Esophagus muscularis mucosa (tissue), 4 donors: ENCODE measurements around the gene RUSF1. TPM values are rescaled to one million over a fixed set of nuclear protein-coding genes. Genes with fewer than 3 reads are reported as not detected.

Experiments
- DNase-seq: peaks from one replicate; pipeline ENCODE4 v3.0.0-alpha.2; 2017; ENCODE audit errors: extremely low spot score
- H3K27ac ChIP-seq, 4 donors: fragments of 200-600 bp; sonication (generic); replicated peaks in 1 of 4; 1 replicate in 3 of 4; 2 replicates in 1 of 4; pipeline ENCODE4 v1.5.1; 2016 to 2019; ENCODE audit warnings: mild to moderate bottlenecking in 1 of 4
- H3K27me3 ChIP-seq, 4 donors: fragments of 200-600 bp; sonication (generic); one replicate each; pipeline versions ENCODE4 v1.5.1 to v1.6.0; 2016 to 2019
- H3K36me3 ChIP-seq, 4 donors: fragments of 200-600 bp; sonication (generic); one replicate each; pipeline ENCODE4 v1.5.1; 2016 to 2019
- H3K4me1 ChIP-seq, 4 donors: fragments of 200-600 bp; sonication (generic); one replicate each; pipeline ENCODE4 v1.5.1; 2016 to 2019
- H3K4me3 ChIP-seq, 4 donors: fragments of 200-600 bp; sonication (generic); 1 replicate in 2 of 4; 2 replicates in 2 of 4; pipeline ENCODE4 v1.5.1; 2016 to 2019; ENCODE audit warnings: mild to moderate bottlenecking in 4 of 4, moderate library complexity in 1 of 4
- H3K9me3 ChIP-seq, 4 donors: fragments of 200-600 bp; sonication (generic); 1 replicate in 3 of 4; 2 replicates in 1 of 4; pipeline ENCODE4 v1.5.1; 2016 to 2019
- CTCF ChIP-seq, 3 experiments: fragments of 200-600 bp in 2 of 3; fragments of 450-650 bp in 1 of 3; sonication (generic) in 2 of 3; IDR thresholded peaks; one replicate each; pipeline ENCODE4 v1.5.1; 2017 to 2019; ENCODE audit warnings: antibody characterized with exemption in 3 of 3, mild to moderate bottlenecking in 2 of 3, moderate library complexity in 1 of 3
- EP300 ChIP-seq: sonication (generic); formaldehyde crosslinking; IDR thresholded peaks from one replicate; pipeline ENCODE4 v1.6.1; 2017; ENCODE audit warnings: antibody characterized with exemption
- POLR2A ChIP-seq: fragments of 450-650 bp; IDR thresholded peaks from one replicate; pipeline ENCODE4 v1.6.1; 2017; ENCODE audit warnings: antibody characterized with exemption, moderate library complexity, mild to moderate bottlenecking, low read depth
- POLR2AphosphoS5 ChIP-seq, 2 donors: sonication (generic); formaldehyde crosslinking; IDR thresholded peaks; one replicate each; pipeline ENCODE4 v1.6.1; 2017; ENCODE audit warnings: antibody characterized with exemption in 2 of 2
- WGBS: methylation state at CpG from one replicate; pipeline ENCODE4 v1.1.5; 2018; 5-methylcytosine and 5-hydroxymethylcytosine counted together
- intact Hi-C: fragments of 100-400 bp; cut with DNase I; formaldehyde crosslinking; loops from one replicate; pipeline ENCODE4 v1.15.1; 2023
- total RNA-seq, 4 donors: library from RNA; depleted of rRNA; stranded (reverse); fragments of >200 nt; gene quantifications; one replicate each; pipeline versions ENCODE4 v1.1.0 to v1.2.1, GENCODE V29; 2016

RUSF1 gene
- total RNA-seq, 4 donors from 2014 or later: 32.4 to 51.3 (median 43.6) TPM

- H3K4me1 ChIP-seq: no peaks in the 10 kb centered on the region
- H3K4me3 ChIP-seq: no peak overlapping the region
- no peaks in the 10 kb centered on the region for H3K36me3 ChIP-seq
- WGBS: 77% methylated on average over 4 of the region's 4 CpGs
- no peaks in the 10 kb centered on the region for H3K9me3 ChIP-seq
- intact Hi-C loops: no loop called here
- TF ChIP-seq POLR2A: no peak
- no peak for TF ChIP-seq EP300
- no peak for TF ChIP-seq CTCF (IDR thresholded peaks at IDR 0.05)
- no peak for TF ChIP-seq POLR2AphosphoS5 (IDR thresholded peaks at IDR 0.05)
- DNase-seq: no peak
- H3K27me3 ChIP-seq: no peaks in the 10 kb centered on the region
- no peak overlapping the region for H3K27ac ChIP-seq
Observed at GRCh38 chr16:31517800-31518402, 9.7 kb upstream of the RUSF1 start.

GRCh38 chr16:31513884-31514283, 5.7 kb upstream of the RUSF1 start:
- Histone ChIP-seq H3K36me3 (no peaks in the 10 kb centered on the region), H3K4me1 (peaks cover 9 to 14% (median 11%) of the 10 kb centered on the region in 4 donors)
- intact Hi-C loops: no loop called here

GRCh38 chr16:31513126-31513525, 4.9 kb upstream of the RUSF1 start:
- Histone ChIP-seq H3K9me3 (no peaks in the 10 kb centered on the region), H3K4me1 (peaks cover 10 to 16% (median 13%) of the 10 kb centered on the region in 4 donors), H3K27me3 (no peaks in the 10 kb centered on the region), H3K4me3 (no peak overlapping the region), H3K27ac (no peak overlapping the region), H3K36me3 (no peaks in the 10 kb centered on the region)
- intact Hi-C loops: no loop called here
- no peak for DNase-seq
- TF ChIP-seq POLR2AphosphoS5 (IDR thresholded peaks at IDR 0.05) (no peak), EP300 (no peak), CTCF (IDR thresholded peaks at IDR 0.05) (no peak), POLR2A (no peak)
- 67% methylated on average over 6 of the region's 6 CpGs for WGBS

More at GRCh38 chr16:31513884-31514283, 5.7 kb upstream of the RUSF1 start:
- no peak for TF ChIP-seq POLR2AphosphoS5 (IDR thresholded peaks at IDR 0.05)
- TF ChIP-seq CTCF (IDR thresholded peaks at IDR 0.05): no peak
- no peak for TF ChIP-seq POLR2A
- no peaks in the 10 kb centered on the region for H3K9me3 ChIP-seq
- no peaks in the 10 kb centered on the region for H3K27me3 ChIP-seq
- no peak overlapping the region for H3K4me3 ChIP-seq
- no peak overlapping the region for H3K27ac ChIP-seq
- DNase-seq: no peak

GRCh38 chr16:31508706-31509195, 560 bp upstream of the RUSF1 start:
- no peak for TF ChIP-seq POLR2A
- intact Hi-C loops: loop anchor here (2.0 kb wide), 1 partner anchor 192 kb away; no protein-coding TSS in a partner anchor
- DNase-seq: no peak

GRCh38 chr16:31507617-31507928, 618 bp downstream of the RUSF1 start:
- 2% methylated on average over 11 of the region's 12 CpGs for WGBS
- DNase-seq: no peak
- no peaks in the 10 kb centered on the region for H3K27me3 ChIP-seq
- peak overlapping the region; percentile 76 to 96 (median 87) for H3K4me3 ChIP-seq
- H3K4me1 ChIP-seq: peaks cover 24 to 42% (median 32%) of the 10 kb centered on the region in 4 donors
- peak overlapping the region; percentile 90 to 93 (median 92) for H3K27ac ChIP-seq
- TF ChIP-seq POLR2A (no peak), POLR2AphosphoS5 (IDR thresholded peaks at IDR 0.05) (no peak), CTCF (IDR thresholded peaks at IDR 0.05) (no peak), EP300 (no peak)
- H3K9me3 ChIP-seq: no peaks in the 10 kb centered on the region
- intact Hi-C loops: no loop called here
- peaks cover 0 to 21% (median 8%) of the 10 kb centered on the region in 4 donors for H3K36me3 ChIP-seq

More at GRCh38 chr16:31508706-31509195, 560 bp upstream of the RUSF1 start:
- peak overlapping the region; percentile 76 to 96 (median 87) for H3K4me3 ChIP-seq
- H3K27me3 ChIP-seq: no peaks in the 10 kb centered on the region
- WGBS: 7% methylated on average over 6 of the region's 6 CpGs
- H3K9me3 ChIP-seq: no peaks in the 10 kb centered on the region
- H3K4me1 ChIP-seq: peaks cover 24 to 40% (median 32%) of the 10 kb centered on the region in 4 donors
- H3K27ac ChIP-seq: peak overlapping the region; percentile 90 to 93 (median 92)
- peaks cover 0 to 21% (median 8%) of the 10 kb centered on the region in 4 donors for H3K36me3 ChIP-seq
